Upper lobe of right lung (tissue), 1 donor: ENCODE data around the gene PSMC3IP. TPM values are rescaled to one million over a fixed set of nuclear protein-coding genes. Genes with fewer than 3 reads are reported as not detected.

Experiments
- ATAC-seq: fragments of 200-7000 bp; cut with Tn5 transposase; one replicate; pipeline ENCODE4 v1.9.1; 2020; ENCODE audit warnings: mild to moderate bottlenecking, moderate library complexity
- DNase-seq: peaks from one replicate; pipeline ENCODE4 v3.0.0-alpha.2; 2020
- H3K27ac ChIP-seq: fragments of 200-600 bp; one replicate; pipeline ENCODE4 v1.8.0; 2022
- H3K27me3 ChIP-seq: fragments of 200-600 bp; one replicate; pipeline ENCODE4 v1.8.0; 2022; ENCODE audit warnings: mild to moderate bottlenecking
- H3K36me3 ChIP-seq: fragments of 200-600 bp; one replicate; pipeline ENCODE4 v1.8.0; 2022
- H3K4me1 ChIP-seq: fragments of 200-600 bp; one replicate; pipeline ENCODE4 v1.8.0; 2022
- H3K4me3 ChIP-seq: fragments of 200-600 bp; one replicate; pipeline ENCODE4 v1.8.0; 2022; ENCODE audit warnings: mild to moderate bottlenecking
- H3K9me3 ChIP-seq: fragments of 200-600 bp; one replicate; pipeline ENCODE4 v1.8.0; 2022
- CTCF ChIP-seq: fragments of 200-600 bp; IDR thresholded peaks from one replicate; pipeline ENCODE4 v1.8.0; 2022; ENCODE audit warnings: antibody characterized with exemption
- intact Hi-C: fragments of 100-400 bp; cut with DNase I; formaldehyde crosslinking; loops from one replicate; pipeline ENCODE4 v1.11.0; 2022
- total RNA-seq: library from RNA; stranded (reverse); fragmentation: NEBNext Ultra II Directional; extraction: Animal tissue kit (Norgen Biotek cat#: 25700); gene quantifications from one replicate; pipeline ENCODE4 v1.2.1, GENCODE V29; 2021
- donor health status: DM: no; HTN: yes; CAD: no; lungs with severe emphysema.

Gene PSMC3IP
- total RNA-seq, 1 donor from 2014 or later, result 4.2 TPM

GRCh38 chr17:42581744-42582270 lies 4.3 kb upstream of the PSMC3IP start:
- intact Hi-C loops, result no loop called here
- H3K4me3 ChIP-seq, result no peak overlapping the region
- no peaks in the 10 kb centered on the region for H3K27me3 ChIP-seq
- peaks cover 20% of the 10 kb centered on the region for H3K4me1 ChIP-seq
- H3K9me3 ChIP-seq, result no peaks in the 10 kb centered on the region
- no peak overlapping the region for H3K27ac ChIP-seq
- ATAC-seq (no peak), DNase-seq (peak; percentile 15)
- H3K36me3 ChIP-seq, result peaks cover 75% of the 10 kb centered on the region
- no peak for TF ChIP-seq CTCF

DNA sequence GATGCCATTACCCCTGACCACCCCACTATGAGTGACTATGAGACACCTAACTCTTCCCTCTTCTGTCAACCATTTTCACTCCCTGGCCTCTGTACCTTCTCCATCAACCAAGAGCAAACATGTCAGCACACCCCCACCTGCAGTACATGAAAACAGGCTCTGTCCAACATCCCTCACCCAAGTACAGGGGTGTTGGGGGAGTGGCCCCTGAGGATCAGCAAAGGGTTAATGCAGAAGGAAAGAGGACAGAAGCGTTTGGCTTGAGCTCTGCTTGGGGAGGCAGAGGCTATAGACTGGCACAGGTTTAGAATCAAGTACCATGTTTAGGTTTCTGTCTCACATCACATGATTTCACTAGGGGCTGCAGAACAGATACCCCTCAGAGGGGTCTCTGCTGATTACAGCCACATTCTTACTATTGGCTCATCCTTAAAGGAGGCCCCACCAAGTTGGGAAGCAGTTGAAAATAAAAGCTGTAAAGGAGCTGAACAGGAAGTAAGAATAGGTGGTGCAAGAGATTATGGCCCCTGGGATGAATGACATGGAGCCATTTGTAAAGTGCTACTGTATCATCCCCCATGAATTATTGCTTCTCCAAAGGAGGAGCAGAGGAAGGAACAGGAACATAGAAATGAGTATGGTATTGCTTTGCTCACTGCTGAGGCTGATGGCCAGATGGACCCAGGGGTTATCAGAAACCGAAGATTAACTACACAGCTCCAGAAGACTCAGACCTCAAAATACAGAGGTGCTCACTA lies 2.4 kb upstream of the PSMC3IP start:
- Histone ChIP-seq H3K4me1 (peaks cover 8% of the 10 kb centered on the region), H3K4me3 (no peak overlapping the region), H3K27me3 (no peaks in the 10 kb centered on the region), H3K36me3 (peaks cover 62% of the 10 kb centered on the region), H3K27ac (no peak overlapping the region), H3K9me3 (no peaks in the 10 kb centered on the region)
- intact Hi-C loops, result loop anchor here (2.0 kb wide), 1 partner anchor 97 kb away; the partner anchor contains the start of gene PLEKHH3
- no peak for TF ChIP-seq CTCF
- no peak for ATAC-seq
- no peak for DNase-seq

GRCh38 chr17:42578282-42578869 lies 847 bp upstream of the PSMC3IP start:
- TF ChIP-seq CTCF, result peak; percentile 71
- H3K27me3 ChIP-seq, result no peaks in the 10 kb centered on the region
- intact Hi-C loops, result loop anchor here (2.0 kb wide), 1 partner anchor 98 kb away; the partner anchor contains the start of gene PLEKHH3
- H3K27ac ChIP-seq, result peak overlapping the region; percentile 86
- peak; percentile 79 for ATAC-seq
- H3K4me3 ChIP-seq, result peak overlapping the region; percentile 62
- DNase-seq, result peak; percentile 82
- peaks cover 59% of the 10 kb centered on the region for H3K36me3 ChIP-seq
- peaks cover 8% of the 10 kb centered on the region for H3K4me1 ChIP-seq
- H3K9me3 ChIP-seq, result no peaks in the 10 kb centered on the region

DNA sequence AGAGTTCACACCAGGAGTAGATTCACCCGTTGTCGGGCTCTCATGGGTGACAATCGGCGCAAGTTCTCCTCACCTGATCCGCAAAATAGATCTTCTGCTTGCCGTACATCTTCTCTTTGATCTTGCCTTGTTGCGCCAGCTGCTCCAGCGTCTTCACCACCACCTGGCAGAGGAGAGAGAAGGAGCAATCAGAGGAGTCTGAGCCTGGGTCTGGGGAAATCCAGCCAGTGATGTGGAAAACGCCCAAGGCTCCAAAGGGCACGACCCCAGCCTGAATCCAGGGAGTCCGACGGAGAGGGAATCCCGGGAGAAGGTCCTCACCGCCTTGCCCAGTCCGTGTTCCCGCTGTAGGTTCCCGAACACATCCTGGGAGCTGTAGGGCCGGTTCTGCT lies 393 bp downstream of the PSMC3IP start:
- Histone ChIP-seq H3K4me3 (peak overlapping the region; percentile 62), H3K27me3 (no peaks in the 10 kb centered on the region), H3K9me3 (no peaks in the 10 kb centered on the region), H3K4me1 (peaks cover 8% of the 10 kb centered on the region), H3K27ac (peak overlapping the region; percentile 86), H3K36me3 (peaks cover 59% of the 10 kb centered on the region)
- no peak for DNase-seq
- no peak for ATAC-seq
- intact Hi-C loops, result no loop called here
- TF ChIP-seq CTCF, result no peak

GRCh38 chr17:42574463-42574862 lies 3.1 kb downstream of the PSMC3IP start:
- TF ChIP-seq CTCF, result no peak
- no peaks in the 10 kb centered on the region for H3K9me3 ChIP-seq
- no peak overlapping the region for H3K27ac ChIP-seq
- ATAC-seq (no peak), DNase-seq (no peak)
- no peak overlapping the region for H3K4me3 ChIP-seq
- H3K36me3 ChIP-seq, result peaks cover 59% of the 10 kb centered on the region
- H3K4me1 ChIP-seq, result peaks cover 15% of the 10 kb centered on the region
- H3K27me3 ChIP-seq, result no peaks in the 10 kb centered on the region
- intact Hi-C loops, result no loop called here
